ENCODE data around the gene FOXB1. TPM values are rescaled to one million over a fixed set of nuclear protein-coding genes. Genes with fewer than 3 reads are reported as not detected.

The FOXB1 gene
- total and polyA plus RNA-seq, 2 donors (not counting 1 experiment from before 2014, with no cell fraction given), result not detected

- Mint-ChIP-seq H3K27ac (no peak overlapping the region), H3K9me3 (ENCODE audit: insufficient read depth) (peaks cover 5% of the 10 kb centered on the region), H3K4me1 (no peaks in the 10 kb centered on the region), H3K4me3 (no peak overlapping the region), H3K27me3 (peaks cover 38% of the 10 kb centered on the region)
- no peak for DNase-seq
- WGBS (ENCODE audit: insufficient coverage), result 100% methylated on average over 1 of the region's 2 CpGs
- Histone ChIP-seq H3K9ac (ENCODE audit: low read length) (no peak overlapping the region), H2AFZ (ENCODE audit: insufficient read depth, low read depth, low read length, poor library complexity, severe bottlenecking) (no peak overlapping the region), H4K20me1 (ENCODE audit: control insufficient read depth, insufficient read depth, low read length, poor library complexity, severe bottlenecking) (no peaks in the 10 kb centered on the region), H3K79me2 (ENCODE audit: control insufficient read depth, insufficient read depth, low read length) (no peaks in the 10 kb centered on the region), H3K36me3 (replicated peaks in 1 of 2; ENCODE audit: control extremely low read depth in 1 of 2, control insufficient read depth in 1 of 2, extremely low read depth in 1 of 2, insufficient read depth in 2 of 2, low read length in 1 of 2) (no peaks in the 10 kb centered on the region), H3K4me1 (ENCODE audit: control insufficient read depth in 2 of 2, insufficient read depth in 2 of 2, low read length in 2 of 2) (no peaks in the 10 kb centered on the region), H3K4me3 (ENCODE audit: control extremely low read depth in 1 of 5, extremely low read depth in 1 of 5, insufficient read depth in 1 of 5, low read depth in 2 of 5, low read length in 4 of 5) (no peak overlapping the region), H3K4me2 (replicated peaks; ENCODE audit: low read depth, low read length, poor library complexity, severe bottlenecking) (no peak overlapping the region), H3K9me3 (ENCODE audit: control extremely low read depth in 1 of 3, control insufficient read depth in 2 of 3, insufficient read depth in 1 of 3, low read length in 2 of 3) (peaks cover 1 to 7% (median 6%) of the 10 kb centered on the region in 3 donors), H3K27me3 (replicated peaks in 1 of 4; ENCODE audit: control extremely low read depth in 1 of 4, control insufficient read depth in 3 of 4, insufficient read depth in 4 of 4, low read length in 3 of 4) (peaks cover 0 to 6% (median 0%) of the 10 kb centered on the region in 4 experiments), H3K27ac (ENCODE audit: low read length in 2 of 2) (no peak overlapping the region)
- TF ChIP-seq EZH2 (IDR thresholded peaks at IDR 0.05; ENCODE audit: borderline replicate concordance, insufficient read depth, low read depth, low read length, poor library complexity, severe bottlenecking), result no peak
- TF ChIP-seq, protein P1, sequence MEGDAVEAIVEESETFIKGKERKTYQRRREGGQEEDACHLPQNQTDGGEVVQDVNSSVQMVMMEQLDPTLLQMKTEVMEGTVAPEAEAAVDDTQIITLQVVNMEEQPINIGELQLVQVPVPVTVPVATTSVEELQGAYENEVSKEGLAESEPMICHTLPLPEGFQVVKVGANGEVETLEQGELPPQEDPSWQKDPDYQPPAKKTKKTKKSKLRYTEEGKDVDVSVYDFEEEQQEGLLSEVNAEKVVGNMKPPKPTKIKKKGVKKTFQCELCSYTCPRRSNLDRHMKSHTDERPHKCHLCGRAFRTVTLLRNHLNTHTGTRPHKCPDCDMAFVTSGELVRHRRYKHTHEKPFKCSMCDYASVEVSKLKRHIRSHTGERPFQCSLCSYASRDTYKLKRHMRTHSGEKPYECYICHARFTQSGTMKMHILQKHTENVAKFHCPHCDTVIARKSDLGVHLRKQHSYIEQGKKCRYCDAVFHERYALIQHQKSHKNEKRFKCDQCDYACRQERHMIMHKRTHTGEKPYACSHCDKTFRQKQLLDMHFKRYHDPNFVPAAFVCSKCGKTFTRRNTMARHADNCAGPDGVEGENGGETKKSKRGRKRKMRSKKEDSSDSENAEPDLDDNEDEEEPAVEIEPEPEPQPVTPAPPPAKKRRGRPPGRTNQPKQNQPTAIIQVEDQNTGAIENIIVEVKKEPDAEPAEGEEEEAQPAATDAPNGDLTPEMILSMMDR (IDR thresholded peaks at IDR 0.05), result no peak
- intact Hi-C loops (cut with micrococcal nuclease), result no loop called here
- POLR2A ChIA-PET, result no interaction called here
- ATAC-seq (ENCODE audit: low read depth), result no peak
- CTCF ChIA-PET, result no interaction called here
Measured at GRCh38 chr15:60054472-60054871, 50.4 kb downstream of the FOXB1 start.
